GM21526 (cell line): Measurements from ENCODE around the gene SOWAHA.
"Not testable (repeated sequence)": the region's sequence is repeated elsewhere in the genome, so short reads cannot be mapped to it uniquely, and the experiment has no call there.

ENCODE experiments used
- ATAC-seq: cut with Tn5 transposase; IDR thresholded peaks from one replicate; pipeline ENCODE4 v1.9.1; 2021; ENCODE audit warnings: moderate library complexity; ENCODE audit not compliant: unreplicated experiment, low FRiP score

SOWAHA gene

DNA sequence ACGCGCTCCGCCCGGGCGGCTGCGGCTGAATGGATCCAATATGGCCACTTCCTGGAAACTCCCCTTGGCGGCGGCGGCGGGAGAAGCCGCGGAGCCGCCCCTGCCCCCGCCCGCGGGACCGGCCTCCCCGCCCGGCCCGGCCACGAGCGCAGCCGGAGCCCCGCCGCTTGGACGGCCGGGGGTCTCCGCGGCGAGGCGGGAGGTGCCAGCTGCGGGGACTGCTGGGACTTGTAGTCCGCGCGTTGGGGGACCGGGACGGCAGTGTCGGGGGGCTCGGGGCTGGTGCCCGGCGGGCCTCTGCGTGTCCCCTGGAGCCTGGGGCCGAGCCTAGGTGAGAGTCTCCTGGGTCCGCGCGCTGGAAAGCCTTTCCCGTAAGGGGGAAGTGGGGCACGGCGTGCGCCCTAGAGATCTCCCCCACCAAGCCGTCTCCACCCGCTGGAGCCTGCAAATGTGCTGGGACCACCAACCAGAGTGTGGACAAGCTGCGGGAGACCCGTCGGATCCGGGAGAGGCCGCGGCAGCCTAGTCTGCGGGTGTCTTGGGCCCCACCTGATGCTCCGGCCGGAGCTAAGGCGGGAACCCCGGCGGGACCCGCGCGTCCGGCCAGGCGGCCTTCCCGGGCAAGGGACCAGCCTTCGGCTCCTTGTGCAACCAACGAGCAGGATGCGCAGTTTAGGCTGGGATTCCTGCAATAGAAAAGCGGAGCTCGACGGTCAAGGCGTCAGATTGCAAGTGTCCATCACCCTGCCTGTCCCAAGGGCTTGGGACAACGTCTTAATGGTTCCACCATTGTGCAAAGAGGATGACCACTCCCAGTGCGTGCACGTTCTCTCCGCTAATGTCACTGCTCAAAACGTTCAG, 35.7 kb upstream of the SOWAHA start, which contains the start of gene SEPTIN8:
Gene SEPTIN8 (minus strand): TSS at position 31 of the 861 bp plus-strand sequence. CDS start 102 bp downstream, outside the sequence.
- no peak for ATAC-seq

DNA sequence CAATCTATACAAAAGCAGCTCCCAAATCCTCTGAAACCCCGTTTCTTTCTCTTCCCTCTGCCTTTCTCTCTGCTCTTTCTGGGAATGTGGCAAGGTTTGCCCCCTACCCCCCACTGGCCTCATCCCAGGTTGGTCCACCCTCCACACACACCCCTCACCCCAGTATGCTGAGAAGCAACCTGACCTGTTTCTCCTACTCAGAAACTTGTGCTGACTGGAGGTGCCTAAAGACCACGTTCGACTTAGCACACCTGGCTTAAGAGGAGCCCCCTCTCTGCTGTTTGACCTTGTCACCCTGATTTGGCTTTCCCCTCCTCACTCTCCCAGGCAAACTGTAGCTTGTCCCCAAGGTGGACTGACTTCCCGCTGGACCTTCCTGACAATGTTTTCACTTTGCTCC, 35.0 kb upstream of the SOWAHA start:
- no peak for ATAC-seq

DNA sequence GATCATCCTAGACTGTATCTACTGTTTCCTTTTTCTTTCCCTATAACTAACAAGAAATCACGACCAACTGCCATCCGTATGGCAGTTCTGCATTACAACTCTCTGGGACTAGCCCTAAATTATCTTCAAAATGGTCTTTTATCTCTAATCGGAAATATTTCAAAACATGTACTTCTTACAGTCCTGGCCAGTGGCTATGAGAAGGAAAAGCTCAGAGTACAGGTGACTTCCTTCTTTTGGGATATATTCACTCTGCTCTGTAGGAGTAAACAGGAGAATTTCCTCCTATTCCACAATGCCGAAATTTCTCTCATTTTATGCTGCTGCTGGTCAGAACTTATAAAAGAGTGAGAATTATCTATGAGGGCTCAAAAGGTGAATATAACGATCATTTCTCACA, 34.2 kb upstream of the SOWAHA start:
- no peak for ATAC-seq

DNA sequence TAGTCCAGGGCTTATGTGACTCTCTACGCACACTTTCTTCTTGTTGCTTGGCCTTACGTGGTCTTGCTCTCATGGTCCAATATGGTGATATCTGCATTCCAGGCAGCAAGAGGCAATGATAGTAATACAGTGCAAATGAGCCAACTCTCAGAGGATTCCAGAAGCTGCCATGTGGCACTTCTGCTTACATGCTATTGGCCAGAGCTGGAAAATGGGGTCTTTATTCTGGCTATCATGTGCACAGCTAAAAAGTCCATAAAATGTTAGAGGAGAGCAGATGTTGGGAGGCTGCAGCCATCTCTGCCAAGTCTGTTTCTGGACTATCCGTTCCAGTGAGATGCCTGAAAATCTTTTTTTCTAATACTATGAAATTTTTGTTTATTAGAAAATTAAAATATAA, 33.1 kb upstream of the SOWAHA start:
- no peak for ATAC-seq

DNA sequence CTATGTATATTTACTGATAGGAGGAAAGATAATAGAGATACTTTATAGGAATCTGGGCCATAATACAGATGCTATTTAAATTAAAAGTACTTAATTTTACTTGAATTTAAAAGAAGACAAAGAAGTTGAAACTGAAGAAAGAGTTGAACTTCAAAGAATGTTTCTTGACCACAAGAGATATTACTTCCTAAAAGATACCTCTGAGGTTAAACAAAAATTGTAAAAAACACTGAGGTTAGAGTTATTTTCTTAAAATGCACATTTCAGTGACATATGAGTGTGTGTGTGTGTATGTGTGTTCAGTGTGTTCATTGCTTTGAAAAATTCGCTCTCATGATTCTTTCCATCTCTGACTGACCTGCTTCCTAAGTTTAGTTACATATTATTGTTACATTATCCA, 32.5 kb upstream of the SOWAHA start:
- no peak for ATAC-seq

DNA sequence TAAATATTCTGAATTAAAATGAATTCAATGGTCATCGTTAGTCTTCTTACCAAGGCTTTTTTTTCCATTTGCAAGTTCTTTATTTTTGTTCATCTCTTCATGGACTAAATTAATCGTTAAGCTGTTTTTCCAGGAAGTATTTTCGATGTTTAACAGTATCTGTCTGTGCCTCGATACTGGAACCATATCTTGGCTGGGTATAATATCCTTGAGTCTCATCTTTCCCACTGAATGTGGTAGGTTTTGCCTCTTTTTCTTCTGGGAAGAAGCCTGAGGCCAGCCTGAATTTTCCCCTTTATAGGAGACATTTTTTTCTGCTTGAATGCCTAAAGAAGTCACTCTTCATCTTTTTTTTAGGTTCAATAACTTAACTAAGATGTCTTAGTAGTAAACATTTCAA, 32.1 kb upstream of the SOWAHA start:
- no peak for ATAC-seq

DNA sequence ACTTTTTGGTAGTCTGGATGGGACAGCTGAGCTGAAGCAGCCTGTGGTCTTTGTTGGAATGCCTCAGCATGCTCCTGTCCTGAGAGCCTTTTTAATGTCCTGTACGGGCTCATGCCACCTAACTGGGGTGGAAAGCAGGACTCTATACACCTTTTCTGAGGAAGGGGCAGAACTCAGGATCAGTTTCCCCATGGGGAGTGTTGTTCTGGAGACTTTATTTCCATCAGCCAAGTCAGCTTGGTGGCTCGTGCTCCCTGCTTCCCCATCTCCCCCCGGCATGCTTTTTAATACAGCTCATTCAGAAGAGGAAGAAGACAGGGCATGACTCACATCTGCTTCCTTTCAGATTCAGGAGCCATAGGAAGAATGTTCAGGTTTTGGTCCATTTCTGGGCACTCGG, 31.0 kb upstream of the SOWAHA start:
- ATAC-seq: no peak

DNA sequence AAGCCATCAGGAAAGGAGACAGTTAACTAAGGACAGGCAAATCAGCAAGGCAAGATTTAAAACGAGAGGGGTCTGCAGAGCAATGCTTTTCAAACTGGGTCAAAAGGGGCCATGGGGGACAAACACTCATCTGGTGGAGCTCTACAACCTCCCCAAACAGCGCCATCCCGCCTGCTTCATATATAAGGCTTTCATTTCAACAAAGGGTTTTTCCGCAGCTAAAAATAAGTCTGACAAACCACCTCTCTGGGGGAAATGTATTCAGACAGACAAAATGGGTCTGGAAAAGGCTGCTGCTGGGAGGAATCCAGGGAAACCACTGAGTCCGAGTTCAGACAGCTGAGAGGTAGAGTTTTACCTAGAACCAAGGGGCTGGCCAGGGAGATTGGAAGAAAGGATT, 27.7 kb upstream of the SOWAHA start:
- no peak for ATAC-seq

DNA sequence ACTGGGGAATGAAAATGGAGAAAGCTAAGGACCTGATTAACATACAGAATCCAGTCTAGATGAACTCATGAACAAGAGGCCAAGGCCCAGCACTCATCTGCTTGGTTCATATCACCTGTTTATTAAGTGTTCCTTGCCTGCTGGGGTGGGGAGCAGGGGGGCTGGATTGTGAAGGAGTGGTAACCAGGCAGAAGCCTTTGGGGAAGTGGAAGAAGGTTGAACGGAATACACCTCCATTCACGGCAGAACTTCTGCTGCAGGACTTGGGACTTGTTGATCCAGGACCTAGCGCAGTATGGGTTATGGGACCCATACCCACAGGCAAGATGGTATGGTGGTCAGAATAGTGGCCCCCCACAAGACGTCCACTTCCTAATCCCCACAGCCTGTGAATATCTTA, 27.2 kb upstream of the SOWAHA start:
- ATAC-seq: no peak

DNA sequence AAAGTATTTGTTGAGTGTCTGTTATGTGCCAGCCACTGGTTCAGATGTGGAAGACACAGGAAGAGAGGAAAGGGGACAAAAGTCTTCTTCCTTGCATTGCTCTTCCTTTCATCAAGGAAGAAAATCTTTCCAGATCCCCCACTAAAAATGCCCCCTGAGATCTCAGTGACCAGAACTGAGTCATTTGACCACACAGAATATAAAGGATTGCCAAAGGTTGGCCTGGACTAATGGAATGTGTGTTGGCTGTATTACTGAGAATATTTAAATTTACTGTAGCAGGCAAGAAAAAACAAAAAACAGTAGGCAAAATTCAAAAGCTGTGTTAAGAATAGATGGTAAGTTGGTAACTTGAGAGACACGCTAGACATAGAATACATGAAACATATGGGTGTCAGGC, 26.0 kb upstream of the SOWAHA start:
- ATAC-seq: no peak

DNA sequence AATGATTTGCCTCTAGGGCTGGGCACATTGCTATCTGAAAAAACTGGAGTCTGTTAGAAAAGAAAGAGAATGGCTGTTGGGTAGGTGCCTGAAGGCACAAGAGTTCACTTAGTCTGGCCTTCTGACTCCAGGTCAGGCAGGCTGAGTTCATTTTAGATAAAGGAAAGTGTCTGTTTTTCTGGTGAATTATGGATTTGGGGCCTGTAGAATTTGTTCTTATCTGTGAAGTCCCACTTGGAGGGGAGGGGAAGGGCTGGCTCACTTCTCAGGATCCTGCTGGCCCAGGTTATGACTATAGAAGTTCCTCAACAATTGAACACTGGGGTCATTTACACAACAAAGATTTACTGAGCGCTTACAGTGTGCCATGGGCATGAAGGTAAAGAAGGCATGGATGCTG, 24.6 kb upstream of the SOWAHA start:
- no peak for ATAC-seq

DNA sequence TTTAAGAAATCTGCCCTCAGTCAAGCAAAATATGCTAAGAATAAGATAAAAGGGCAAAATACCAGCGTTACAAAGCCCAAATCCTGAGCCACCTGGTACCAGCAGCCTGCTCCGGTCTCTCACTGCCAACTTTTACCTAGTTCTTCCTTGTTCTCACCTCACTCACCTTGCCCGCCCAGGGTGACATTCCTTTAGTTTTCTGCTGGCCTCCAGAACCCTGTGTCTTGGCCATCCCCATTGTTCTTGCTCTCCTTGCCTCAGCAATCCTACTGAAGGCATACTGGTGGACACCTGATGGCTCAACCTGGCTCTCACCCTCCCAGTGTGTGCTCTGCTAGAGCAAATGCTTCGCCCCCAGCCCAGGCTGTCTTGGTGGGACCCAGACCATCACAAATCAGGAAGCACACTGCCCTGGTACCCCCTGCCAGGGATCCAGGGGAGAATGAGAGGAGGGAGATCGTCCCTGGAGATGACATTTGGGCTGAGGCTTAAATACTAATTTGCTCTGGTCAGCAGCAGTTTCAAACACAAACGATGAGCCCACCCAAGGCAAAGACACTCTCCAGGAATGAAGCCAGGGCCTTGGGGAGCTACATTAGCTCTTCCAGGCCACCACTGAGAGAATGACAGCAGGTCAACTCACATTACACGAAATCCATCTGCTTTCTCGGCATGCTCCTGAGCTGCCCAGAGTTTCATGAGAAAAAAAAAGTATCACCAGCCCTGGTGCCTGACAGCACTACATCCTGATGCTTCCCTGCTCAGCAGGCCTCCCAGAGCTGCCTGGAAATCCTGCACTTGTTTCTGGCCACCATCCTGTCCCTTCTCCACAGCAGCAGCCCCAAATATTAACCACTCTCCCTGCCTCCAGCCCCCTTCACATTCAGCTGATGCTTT, 23.9 kb upstream of the SOWAHA start:
- ATAC-seq: no peak

DNA sequence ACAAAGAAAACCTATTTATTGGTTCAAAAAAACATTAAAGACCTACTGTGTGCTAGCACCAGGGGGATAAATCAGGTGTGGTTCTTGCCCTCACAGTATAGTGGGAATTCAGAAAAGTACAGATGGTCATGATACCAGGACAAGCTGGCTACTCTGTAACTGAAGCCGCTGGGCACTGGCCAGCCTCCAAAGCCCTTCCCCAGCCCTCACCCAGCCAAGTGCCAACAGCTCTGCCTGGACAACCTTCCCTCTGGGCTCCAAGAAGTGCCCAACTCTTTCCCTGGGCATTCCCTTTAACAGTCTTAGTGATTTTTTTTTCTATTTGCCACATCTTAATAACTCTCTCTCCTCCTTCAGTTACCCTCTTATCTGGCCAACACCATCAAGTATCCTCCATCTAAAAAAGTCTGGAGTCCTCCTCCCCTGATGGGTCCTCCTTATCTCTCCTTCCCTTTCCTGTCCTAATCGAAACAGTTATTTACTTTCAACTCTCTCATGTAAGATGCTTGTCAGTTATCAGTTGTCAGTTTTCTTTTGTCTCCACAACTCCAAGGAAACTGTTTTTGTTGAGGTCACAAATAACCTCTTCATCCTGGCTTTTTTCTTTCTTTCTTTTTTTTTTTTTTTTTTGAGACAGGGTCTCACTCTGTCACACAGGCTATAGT, 22.8 kb upstream of the SOWAHA start:
- ATAC-seq: no peak

DNA sequence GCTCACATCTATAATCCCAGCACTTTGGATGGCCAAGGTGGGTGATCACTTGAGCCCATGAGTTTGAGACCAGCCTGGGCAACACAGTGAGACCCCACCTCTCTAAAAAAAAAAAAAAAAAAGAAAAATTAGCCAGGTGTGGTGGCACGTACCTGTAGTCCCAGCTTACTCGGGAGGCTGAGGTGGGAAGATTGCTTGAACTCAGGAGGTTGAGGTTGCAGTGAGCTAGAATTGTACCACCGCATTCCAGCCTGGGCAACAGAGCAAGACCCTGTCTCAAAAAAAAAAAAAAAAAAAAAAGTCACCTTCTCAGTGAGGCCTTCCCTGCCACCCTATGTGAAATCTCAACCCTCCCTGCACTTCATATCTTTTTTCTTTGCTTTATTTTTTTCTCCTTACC, 22.1 kb upstream of the SOWAHA start:
- no peak for ATAC-seq

DNA sequence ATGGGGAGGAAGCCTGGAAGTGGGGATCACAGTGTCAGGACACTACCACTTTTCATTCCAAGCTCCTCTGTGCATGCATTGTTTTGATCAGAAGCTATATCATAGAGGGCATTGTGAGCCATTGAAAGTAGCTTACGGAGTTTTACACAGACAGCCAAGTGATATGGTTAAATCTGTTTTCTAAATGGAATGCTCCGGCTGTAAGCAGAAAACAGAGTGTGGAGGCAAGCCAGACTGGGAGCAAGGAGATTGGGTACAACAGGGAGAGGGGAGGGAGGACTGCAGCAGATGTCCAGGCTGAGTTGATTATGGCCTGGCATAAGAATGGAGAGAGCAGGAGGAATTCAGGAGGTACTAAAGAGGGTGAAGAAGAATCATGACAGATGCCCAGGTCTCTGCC, 15.5 kb upstream of the SOWAHA start:
- ATAC-seq: no peak

DNA sequence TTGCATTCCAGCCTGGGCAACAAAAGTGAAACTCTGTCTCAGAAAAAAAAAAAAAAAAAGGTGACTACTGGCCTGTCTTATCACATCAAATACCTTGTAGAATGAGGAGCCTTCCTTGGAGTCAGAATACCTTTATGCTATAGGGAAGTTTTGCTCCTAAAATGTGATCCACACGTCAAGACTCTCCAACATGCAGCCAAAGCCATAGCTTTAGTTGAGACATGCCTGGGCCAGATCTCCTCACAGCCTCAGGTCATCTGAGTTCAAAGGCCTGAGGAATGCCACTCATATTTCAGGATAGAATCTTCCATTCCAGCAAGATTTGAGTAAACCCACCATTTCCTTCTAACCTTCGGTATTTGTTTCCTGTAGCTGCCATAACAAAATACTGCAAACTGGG, 13.7 kb upstream of the SOWAHA start:
- no peak for ATAC-seq

DNA sequence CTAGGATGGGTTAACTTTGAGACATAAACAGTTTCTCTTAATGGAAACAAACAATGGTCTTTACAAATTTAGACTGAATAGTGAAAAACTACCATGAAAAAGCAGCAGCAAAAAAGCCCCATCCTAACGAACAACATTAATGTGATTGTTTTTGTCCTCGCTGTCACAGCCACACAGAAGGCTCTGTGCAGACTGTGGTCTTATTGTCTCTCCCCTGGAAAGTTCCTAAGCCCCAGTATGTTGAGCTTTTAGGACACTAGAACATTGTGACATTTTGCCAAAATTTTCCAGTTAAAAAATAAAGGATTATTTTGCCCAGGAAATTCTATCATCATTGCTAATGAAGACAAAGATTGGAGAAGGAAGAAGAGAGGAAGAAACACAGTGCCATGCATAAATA, 12.6 kb upstream of the SOWAHA start:
- ATAC-seq: no peak

DNA sequence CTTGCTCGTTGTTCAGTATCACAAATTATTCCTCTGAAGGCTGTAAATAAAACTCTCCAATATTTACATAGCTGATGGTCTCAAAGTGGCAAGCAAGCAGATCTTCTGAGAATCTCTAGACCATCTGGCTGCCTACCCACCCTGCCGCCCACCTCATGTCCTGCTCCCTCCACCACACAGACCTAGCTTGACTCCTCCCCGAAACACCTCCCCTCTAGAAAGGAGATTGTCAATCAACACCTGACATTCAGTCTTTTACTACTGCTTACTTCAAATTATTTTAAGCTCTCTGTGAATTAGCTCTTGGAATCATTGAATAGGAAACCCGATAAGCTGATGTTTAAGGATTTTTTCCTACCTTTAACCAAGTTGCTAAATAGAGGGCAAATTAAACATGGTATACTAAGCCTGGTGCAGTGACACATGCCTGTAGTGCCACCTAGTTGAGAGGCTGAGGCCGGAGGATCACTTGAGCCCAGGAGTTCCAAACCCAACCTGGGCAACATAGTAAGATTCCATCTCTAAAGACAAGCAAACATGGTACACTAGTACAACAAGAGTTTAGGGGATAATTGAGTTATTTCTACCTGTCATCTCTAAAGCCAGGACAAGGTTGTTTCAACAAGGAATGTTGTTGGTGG, 10.9 kb upstream of the SOWAHA start:
- ATAC-seq: no peak

DNA sequence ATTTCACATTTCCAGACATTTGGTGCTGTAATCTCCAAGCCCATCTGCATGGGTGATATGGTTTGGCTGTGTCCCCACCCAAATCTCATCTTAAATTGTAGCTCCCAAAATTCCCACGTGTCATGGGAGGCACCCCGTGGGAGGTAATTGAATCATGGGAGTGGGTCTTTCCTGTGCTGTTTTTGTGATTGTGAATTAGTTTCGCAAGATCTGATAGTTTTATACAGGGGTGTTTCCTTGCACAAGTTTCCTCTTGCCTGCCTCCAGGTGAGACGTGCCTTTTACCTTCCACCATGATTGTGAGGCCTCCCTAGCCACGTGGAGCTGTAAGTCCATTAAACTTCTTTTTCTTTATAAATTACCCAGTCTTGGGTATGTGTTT, 10.4 kb upstream of the SOWAHA start:
- ATAC-seq: not testable (repeated sequence)

DNA sequence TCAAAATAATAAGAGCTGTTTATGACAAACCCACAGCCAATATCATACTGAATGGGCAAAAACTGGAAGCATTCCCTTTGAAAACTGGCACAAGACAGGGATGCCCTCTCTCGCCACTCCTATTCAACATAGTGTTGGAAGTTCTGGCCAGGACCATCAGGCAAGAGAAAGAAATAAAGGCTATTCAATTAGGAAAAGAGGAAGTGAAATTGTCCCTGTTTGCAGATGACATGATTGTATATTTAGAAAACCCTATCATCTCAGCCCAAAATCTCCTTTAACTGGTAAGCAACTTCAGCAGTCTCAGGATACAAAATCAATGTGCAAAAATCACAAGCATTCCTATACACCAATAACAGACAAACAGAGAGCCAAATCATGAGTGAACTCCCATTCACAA, 8.9 kb upstream of the SOWAHA start:
- not testable (repeated sequence) for ATAC-seq

DNA sequence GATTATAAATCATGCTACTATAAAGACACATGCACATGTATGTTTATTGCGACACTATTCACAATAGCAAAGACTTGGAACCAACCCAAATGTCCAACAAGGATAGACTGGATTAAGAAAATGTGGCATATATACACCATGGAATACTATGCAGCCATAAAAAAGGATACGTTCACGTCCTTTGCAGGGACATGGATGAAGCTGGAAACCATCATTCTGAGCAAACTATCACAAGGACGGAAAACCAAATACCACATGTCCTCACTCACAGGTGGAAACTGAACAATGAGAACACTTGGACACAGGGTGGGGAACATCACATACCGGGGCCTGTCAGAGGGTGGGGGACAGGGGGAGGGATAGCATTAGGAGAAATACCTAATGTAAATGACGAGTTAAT, 7.2 kb upstream of the SOWAHA start:
- not testable (repeated sequence) for ATAC-seq
